Tongue (tissue), 2 donors: ENCODE data around the gene CDA. TPM values are rescaled to one million over a fixed set of nuclear protein-coding genes. Genes with fewer than 3 reads are reported as not detected.

Experiments
- DNase-seq: peaks from one replicate; pipeline ENCODE4 v3.0.0-alpha.2; 2015
- total RNA-seq: library from RNA; depleted of rRNA; stranded (reverse); fragments of >200 nt; gene quantifications from one replicate; pipeline ENCODE4 v1.2.3, GENCODE V29; 2014

Gene CDA
- total RNA-seq, 1 donor from 2014 or later = not detected

DNA sequence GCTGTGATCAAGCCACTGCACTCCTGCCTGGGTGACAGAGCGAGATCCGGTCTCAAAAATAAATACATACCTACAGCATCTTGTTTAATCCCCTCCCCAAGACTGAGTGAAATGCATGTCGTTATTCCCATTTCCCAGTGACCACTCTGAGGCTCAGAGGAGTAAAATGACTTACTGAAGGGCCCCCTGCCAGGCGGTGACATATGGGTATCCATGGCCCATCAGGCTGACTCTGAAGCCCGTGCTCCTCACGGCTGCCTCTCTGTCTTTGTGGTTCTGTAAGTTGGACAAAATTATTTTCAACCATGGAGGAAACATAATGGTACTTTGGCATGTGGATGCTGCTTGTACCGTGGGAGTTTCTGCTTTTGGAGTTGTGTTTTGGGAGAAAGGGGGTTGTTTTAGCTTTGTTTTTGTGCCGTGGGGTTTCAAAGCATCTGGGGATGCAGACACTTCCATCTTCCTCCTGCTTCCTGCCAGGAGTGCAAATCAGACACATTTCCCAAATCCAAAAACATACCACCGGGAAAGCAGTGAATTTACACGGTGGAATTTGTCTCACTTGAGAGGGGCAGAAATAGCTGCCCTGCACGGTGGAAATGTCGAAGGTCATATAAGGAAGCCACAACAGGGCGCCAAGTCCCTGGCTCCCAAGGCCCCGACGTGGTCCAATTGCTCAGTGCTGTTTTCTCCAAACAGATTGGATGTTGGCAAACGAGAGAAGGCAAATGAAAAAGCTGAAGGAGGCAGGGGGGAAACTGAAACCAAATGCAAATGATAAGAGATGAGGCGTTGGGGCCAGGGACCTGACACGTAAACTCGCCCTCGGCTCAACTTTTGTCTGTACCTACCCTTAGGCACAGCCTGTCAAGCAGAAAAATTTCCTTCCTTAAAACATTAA, 27.3 kb downstream of the CDA start:
- no peak for DNase-seq

DNA sequence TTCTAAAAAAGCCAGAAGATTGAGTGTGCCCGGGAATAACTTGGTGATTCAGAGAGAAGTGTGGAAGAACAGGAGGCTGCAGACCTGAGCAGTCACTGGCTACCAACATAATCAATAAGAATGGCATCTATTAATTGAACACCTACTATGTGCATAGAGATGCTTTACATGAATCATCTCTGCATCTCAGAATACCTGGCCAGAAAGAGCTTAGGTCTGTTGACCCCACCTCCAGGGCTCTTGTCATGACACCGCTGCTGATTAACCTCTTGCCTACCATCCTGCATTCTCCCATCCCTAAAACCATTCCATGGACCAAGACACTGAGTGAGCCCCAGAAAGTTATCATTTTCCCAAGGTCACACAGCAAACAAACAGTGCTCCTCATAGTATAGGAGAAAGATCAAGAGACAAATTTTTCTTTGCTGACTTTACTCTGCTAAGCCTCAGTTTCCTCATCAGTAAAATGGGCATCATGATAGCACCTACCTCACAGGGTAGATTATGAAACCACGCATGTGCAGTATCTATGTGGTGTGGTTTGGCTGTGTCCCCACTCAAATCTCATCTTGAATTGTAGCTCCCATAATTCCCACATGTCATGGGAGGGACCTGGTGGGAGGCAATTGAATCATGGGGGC, 28.1 kb downstream of the CDA start:
- DNase-seq = no peak

DNA sequence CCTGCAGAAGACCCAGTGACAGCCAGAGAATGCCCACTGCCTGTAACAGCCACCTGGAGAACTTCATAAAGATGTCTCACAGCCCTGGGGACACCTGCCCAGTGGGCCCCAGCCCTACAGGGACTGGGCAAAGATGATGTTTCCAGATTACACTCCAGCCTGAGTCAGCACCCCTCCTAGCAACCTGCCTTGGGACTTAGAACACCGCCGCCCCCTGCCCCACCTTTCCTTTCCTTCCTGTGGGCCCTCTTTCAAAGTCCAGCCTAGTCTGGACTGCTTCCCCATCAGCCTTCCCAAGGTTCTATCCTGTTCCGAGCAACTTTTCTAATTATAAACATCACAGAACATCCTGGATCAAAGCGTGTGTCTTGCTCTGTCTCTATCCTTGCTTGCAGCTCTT, 29.7 kb downstream of the CDA start:
- DNase-seq = no peak

DNA sequence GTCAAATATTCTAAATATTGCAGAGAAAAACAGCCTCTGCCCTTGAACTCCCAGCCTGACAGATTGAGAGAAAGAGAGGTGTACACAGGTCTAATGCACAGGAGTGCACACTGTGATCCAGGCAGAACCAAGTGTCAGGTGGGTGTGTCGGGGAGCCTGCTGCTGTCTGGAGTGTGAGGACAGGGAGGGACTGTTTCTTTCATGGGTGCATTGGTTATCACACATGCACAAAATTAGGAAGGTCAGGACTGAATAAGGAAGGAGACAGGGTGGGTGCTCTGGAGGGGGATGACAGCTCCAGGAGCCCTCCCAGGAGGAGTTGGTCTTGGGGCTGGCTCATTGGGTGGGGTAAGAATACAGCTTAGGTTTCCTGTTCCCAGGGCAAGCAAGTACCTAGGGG, 31.1 kb downstream of the CDA start:
- DNase-seq = no peak

DNA sequence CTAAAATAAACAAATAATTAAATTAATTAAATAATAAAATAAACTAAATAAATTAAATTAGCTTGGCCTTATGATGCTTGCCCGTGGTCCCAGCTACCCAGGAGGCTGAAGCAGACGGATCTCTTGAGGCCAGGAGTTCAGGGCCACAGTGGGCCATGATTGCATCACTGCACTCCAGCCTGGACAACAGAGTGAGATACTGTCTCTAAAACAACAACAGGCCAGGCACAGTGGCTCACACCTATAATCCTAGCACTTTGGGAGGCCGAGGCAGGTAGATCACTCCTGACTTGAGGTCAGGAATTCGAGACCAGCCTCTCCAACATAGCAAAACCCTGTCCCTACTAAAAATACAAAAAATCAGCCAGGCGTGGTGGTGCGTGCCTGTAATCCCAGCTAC, 32.1 kb downstream of the CDA start:
- no peak for DNase-seq

DNA sequence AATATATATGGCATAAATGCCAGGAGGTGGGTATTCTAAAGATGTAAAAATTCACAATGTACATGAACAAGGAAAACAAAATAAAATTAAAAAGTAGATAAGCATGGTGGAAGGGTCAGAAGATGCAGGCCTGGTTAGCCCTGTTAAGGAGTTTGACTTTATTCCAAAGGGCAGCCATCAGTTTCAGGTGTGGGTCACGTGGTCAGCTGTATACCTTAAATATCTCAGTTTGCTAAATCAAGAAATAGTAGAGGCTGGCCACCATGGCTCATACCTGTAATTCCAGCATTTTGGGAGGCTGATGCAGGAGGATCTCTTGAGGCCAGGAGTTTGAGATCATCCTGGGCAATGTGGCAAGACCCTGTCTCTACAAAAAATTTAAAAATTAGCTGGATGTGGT, 35.8 kb downstream of the CDA start:
- DNase-seq = no peak

DNA sequence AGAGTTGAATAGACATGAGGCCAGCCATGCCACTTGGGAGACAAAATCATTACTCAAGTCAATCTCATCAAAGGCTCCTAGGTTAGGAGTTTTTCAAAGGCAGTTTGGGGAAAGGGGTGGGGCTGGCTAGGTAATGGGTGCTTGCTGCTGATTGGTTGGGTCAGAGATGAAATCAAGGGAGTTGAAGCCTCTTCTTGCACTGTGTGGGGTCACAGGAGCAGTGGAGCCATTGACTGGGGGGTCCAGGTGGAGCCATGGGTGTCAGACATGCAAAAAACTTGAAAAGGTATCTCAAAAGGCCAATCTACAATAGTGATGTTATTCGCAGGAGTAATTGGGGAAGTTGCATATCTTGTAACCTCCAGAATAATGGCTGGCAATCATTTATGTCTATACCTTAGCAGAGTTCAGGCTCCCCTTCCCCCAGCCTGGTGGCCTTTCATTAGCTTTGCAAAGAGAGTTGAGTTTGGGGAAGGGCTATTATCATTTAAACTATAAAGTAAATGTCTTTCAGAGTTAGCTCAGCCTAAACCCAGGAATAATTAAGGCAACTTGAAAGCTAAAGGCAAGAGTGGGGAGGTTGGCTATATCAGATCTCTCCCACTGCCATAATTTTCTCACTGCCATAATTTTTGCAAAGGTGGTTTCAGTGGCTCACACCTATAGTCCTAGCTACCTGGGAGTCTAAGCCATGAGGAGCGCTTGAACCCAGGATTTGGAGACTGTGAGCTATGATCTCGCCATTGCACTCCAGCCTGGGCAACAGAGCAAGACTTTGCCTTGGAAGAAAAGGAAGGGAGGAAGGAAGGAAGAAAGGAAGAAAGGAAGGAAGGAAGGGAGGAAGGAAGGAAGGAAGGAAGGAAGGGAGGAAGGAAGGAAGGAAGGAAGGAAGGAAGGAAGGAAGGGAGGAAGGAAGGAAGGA, 36.5 kb downstream of the CDA start:
- no peak for DNase-seq

DNA sequence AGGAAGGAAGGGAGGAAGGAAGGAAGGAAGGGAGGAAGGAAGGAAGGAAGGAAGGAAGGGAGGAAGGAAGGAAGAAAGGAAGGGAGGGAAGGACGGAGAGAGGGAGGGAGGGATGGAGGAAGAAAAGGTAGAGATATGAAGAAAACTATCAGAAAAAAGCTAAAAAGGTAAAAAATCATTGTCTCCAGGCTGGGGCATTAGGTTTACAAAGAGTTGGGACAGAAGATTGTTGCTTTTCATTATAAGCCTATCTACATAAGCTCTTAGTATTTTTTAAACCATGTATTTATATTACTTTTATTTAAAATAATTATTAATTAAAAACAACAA, 37.2 kb downstream of the CDA start:
- no peak for DNase-seq

DNA sequence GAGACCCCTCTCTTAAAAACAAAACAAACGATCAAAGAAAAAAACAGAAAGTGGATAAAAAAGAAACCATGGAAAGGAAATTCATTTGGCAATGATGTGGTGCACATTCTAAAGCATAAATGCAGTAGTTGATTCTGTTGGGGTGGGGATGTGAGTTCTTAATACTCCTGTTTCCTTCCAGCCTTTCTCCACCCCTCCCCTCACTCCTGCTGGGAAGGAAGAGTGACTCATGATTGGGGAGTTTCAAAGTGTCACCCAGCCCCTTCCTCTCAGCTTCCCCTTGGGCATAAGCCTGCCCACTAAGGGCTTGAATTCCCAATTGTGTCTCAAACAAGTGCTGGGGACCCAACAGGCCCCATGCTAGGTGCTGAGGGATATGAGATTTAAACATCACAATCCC, 37.6 kb downstream of the CDA start:
- DNase-seq = no peak

DNA sequence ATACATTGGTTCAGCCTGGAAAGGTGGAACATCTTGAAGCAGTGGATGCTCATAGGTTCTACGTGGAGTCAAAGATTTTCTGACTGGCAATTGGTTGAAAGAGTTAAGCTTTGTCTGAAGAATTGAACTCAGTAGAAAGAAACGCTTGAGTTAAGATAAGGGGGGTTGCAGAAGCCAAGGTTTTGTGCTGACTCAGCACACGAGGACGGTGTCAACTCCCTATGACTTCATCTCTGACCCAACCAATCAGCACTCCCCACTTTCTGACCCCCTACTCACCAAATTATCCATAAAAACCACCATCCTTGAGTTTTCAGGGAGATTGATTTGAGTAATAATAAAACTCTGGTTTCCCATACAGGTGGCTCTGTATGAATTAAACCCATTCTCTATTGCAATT, 41.8 kb downstream of the CDA start:
- no peak for DNase-seq

DNA sequence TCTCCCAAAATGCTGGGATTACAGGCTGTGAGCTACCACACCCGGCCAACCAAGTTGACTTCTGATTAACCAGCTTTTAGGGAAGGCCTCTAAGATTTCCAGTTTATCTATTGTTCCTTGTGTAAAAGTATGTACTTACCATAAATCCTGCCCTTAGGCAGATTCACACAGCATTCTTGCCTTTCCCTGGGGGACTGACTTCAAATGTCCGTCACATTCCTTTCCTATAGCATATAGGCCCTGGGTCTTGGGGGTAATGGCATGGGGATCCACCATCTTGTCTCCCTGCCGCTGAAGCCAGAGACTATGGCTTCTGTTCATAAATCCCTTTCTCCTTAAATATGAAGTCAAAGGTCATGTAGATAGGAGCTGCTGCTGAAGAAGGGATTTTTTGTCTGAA, 43.5 kb downstream of the CDA start:
- no peak for DNase-seq

DNA sequence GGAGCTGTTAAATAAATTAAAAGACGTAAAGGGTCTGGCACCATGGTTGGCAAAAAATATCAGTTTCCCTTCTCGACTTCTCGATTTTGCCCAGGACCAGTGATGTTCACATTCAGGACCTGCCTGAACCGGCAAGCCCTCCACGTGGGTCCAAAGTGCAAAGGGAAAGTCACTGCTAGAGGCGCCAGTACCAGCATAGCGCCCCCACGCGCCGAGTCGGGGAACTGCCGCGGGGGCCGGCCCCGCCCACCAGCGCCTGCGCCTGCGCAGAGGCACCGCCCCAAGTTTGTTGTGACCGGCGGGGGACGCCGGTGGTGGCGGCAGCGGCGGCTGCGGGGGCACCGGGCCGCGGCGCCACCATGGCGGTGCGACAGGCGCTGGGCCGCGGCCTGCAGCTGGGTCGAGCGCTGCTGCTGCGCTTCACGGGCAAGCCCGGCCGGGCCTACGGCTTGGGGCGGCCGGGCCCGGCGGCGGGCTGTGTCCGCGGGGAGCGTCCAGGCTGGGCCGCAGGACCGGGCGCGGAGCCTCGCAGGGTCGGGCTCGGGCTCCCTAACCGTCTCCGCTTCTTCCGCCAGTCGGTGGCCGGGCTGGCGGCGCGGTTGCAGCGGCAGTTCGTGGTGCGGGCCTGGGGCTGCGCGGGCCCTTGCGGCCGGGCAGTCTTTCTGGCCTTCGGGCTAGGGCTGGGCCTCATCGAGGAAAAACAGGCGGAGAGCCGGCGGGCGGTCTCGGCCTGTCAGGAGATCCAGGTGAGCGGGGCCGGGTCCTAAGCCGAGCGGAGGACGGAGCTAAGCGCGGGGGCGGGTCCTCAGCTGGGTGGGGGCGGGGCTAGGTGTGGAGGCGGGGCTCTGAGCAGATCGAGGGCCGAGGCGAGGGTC, 44.5 kb downstream of the CDA start, which contains the start of gene PINK1:
Gene PINK1, plus strand, starts transcription at position 269 of the 875 bp plus-strand sequence. Its CDS starts 91 bp downstream, at position 360.
- DNase-seq = peak; percentile 86

DNA sequence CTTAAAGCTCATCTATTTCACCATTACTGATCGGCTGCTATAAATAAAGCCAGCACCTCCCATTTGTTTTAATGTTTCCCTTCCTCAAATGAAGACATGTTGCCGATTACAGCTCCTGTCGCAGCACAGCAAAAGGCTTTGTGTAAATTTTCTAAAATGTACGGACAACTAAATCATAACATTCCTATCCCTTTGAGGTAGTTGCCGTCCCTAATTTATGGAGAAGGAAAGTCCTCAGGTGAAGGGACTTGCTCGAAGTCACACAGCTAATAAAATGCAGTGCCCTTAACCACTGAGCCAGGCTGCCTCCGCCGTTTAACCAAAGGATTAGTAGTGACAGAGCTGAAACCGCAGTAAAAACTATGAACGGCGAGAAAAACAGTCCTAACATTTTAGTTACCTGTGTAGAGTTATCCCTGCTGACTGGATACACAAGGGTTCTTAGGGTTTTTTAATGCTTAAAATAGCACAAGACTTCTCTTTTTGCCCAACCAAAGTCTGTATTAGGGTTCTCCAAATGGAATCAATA, 45.2 kb downstream of the CDA start:
- DNase-seq = no peak

DNA sequence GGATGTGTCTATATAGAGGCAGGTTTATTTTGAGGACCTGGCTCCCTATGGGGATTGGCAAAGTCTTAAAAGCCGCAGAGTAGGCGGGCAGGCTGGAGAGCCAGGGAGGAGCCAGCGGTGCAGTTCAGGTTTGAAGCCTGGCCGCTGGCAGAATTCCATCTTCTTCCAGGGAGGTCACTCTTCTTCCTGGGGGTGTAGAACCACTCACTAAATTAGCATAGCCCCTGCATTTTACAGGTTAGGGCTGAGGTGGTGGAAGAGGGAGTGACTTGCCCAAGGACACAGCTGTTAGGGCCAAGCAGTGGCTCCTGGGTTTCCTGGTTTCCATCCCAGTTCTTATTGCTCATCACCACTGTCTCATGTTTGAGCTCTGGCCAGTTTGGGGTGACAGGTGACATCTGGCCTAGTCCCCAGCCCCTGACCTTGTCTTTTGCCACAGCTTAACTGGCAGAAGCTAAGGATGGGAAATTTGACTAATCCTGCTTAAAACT, 45.7 kb downstream of the CDA start:
- DNase-seq = peak; percentile 45

DNA sequence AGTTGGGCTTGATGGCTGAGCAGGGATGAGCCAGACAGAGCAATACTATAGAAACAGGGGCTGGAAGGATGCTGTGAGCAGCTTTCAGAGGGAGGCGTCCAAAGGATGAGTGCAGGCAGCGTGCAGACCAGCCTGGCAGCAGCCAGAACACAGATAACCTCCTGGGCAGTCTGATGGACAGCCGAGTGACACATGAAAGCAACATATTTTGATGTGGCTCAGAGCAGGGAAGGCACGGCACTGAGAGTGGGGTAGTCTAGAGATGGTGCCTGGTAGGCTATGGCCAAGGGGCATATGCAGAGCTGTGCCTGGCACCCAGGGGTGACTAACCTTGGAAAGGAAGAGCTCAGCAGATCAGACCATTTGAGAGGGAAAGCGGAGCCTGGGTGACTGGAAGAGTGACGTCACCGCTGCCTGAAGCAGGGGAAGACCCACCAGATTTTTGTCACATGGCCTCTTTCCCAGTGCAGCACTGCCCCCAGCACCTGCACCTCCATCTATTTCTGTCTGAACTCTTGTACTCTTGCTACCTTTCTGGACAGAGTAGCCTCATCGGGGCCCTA, 48.0 kb downstream of the CDA start:
- DNase-seq = no peak

DNA sequence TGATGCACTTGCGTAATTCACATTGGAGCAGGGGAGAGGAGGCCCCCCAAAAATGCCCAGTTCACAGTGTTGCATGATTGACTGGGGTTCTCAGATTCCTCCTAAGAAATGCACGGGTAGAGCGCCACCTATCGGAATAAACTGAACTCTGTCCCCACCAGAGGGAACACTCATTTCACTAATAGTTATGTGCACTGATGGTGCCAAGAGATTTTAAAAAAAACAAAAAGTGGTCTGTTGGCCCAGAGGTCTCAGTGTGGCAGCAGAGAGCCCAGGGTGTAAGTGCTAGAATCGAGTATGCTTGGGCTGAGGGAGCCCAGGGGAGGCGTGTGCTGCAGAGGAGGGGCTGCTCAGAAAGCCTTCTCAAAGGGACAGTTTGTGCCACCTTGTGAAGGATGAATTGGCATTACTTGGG, 51.3 kb downstream of the CDA start:
- DNase-seq = peak; percentile 76

DNA sequence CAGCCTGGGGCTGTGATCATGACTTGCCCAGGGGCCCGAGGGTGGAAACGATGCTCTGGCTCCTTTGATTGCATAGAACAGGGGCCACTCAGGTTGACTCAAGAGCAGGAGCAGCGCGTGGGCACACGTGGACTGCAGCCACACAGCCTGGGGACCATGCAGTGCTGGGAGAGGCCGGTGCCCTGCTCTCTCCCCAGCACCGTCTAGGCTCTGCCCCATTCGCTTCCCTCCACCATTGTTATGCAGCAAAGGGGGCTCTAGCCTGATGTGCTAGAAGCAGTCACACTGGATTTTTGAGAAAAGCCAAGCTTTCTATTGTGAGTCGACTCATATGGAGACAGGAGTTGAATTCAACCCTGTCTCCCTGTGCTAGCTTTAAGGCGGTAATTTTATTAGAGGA, 53.1 kb downstream of the CDA start:
- DNase-seq = no peak

DNA sequence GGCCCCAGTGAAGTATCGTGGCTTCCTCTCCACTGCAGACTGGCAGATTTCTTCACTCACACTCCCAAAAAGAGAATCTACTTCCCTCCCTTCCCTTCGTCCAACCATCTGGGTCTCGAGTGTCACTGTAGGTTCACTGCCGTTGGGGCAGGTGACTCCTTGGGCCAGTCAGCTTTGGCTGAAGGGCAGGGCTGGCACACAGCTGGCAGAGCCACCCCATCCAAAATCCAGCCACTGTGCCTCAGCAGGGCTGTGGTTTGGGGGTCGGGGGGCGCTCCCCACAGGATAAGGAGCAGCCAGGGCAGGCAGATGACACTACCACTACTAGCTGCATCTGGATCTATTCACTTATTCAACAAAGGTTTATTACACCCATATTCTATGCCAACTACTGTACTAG, 54.2 kb downstream of the CDA start:
- DNase-seq = no peak

DNA sequence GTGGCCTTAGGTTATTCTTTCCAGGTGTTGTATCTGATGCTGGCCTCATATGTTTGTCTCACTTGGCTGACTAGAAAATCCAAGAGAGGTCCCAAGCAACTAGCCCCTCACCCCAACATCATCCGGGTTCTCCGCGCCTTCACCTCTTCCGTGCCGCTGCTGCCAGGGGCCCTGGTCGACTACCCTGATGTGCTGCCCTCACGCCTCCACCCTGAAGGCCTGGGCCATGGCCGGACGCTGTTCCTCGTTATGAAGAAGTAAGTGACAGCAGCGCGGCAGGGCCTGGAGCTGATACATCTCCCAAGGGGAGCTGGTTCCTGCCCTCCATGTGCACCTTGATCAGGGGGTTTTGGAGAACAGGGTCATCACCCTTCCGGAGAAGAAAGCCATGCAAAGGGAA, 55.5 kb downstream of the CDA start:
- DNase-seq = no peak

DNA sequence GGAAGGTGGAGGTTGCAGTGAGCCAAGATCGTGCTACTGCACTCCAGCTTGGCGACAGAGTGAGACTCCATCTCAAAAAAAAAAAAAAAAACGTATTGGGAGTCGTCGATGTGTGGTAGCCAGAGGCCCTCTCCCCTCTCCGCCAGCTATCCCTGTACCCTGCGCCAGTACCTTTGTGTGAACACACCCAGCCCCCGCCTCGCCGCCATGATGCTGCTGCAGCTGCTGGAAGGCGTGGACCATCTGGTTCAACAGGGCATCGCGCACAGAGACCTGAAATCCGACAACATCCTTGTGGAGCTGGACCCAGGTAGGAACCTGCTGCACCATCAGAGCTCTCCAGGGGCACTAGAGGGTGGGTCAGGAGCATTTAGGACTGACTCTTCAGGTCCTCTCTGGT, 56.5 kb downstream of the CDA start:
- DNase-seq = no peak

DNA sequence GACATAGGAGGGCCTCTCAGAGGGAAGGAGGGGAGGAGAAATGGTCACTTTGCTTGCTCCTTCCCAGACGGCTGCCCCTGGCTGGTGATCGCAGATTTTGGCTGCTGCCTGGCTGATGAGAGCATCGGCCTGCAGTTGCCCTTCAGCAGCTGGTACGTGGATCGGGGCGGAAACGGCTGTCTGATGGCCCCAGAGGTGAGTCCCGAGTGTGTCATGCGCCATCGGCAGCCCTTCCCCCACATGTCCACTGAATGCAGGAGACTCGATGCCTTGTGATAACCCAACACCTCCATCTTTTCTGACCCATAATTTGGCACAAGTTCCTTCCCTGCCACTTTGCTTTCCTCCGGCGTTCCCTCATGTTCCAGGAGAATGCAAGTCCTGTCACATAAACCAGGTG, 59.5 kb downstream of the CDA start:
- DNase-seq = no peak
